OCI-LY3 (cell line): Measurements from ENCODE around the gene ATP5PB.

Source experiments
- CTCF ChIP-seq: fragments of 200-600, 300-600 bp; sonication (generic); IDR thresholded peaks from 2 replicates; pipeline ENCODE4 v1.5.1; 2014; ENCODE audit warnings: antibody characterized with exemption, low read length, low read depth
- EZH2phosphoT487 ChIP-seq: fragments of 200-600 bp; shearing (Covaris generic); IDR thresholded peaks from 2 replicates; pipeline ENCODE4 v1.6.1; 2018; ENCODE audit warnings: antibody characterized with exemption, mixed run types, low read depth

- no peak for TF ChIP-seq CTCF
- TF ChIP-seq EZH2phosphoT487 = no peak
Observed at GRCh38 chr1:111446546-111446945, 2.7 kb upstream of the ATP5PB start.
